NCI-H748 treated with DMSO at 0.1 percent for 48 hours (cell line): ENCODE data around the gene GRM6.

Experiments used
- DNase-seq: peaks from one replicate; lab custom pipeline; 2025; lab: John Stamatoyannopoulos, UW

Gene GRM6

DNA sequence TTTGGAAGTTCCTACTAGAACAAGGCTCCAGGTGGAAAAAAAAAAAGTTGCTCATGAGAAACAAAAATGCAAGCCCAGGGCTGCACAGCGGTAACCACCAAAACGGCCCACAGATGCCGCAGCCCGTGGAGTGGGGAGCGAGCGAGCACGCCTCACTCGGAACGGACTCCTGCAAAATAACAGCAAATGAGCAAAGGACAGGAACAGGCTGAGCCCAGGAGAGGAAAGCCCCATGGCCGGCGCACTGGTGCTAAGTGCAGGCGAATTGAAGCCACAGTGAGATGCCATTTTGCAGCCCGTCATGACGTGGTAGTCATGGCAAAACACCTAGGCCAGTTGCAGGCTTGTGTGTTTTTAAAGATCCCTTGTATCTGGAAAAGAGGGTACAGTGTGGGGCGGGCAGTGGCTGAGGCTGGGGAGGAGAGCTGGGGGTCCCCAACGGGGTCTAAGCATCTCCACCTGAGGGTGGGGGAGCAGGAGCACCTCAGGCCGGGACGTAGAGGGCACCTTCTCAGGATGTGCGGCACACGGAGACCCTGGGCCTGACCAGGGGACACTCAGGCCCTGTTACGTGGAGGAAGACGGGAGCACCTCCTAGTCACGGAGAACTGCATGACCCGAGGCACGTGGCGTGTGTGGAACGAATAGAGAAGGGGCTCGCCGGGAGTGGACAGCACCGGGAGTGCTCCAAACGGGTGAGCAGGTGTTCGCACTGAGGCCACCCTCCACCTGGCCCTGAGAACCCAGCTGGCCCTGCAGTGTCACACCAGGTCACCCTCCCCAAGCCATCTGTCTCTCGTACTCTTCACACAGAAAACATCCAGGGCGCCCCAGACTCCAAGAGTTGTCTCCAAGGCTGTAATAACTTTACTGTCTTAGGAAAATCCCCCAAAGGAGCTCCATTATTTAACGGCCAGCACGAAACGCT, 10.7 kb downstream of the GRM6 start:
- DNase-seq: no peak

DNA sequence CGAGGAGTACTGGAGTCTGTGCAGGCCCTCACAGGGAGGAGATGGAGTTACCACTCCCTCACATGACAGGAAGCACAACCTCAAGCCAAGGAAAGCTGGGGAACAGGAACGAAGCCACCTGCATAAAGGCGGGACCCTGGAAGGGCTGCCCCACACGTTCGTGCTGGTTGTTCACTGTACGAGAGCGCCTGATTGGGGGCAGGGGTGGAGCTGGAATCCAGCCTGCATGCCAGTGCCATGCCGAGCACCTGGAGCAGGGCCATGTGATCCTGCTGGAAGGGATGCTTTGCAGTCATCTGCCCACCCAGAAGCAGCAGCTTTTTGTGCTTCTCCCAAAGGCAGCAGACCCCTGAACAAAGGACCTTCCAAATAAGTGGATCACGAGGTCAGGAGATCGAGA, 11.4 kb downstream of the GRM6 start:
- DNase-seq: no peak

DNA sequence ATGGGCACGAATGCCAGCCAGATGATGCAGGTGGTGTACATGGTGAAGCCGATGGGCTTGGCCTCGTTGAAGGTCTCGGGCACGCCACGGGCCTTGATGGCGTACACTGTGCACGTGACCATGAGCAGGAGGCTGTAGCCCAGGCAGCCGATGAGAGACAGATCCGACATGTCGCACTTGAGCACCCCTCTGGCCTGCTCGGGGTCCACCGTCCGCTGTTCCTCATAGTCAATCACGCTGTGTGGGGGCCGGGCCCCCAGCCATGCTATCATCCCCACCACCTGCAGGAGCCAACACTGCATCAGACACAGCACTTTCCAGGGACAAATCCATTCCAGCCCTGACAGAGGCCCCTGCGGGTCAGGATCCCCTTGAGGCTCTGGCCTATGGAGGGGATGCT, 12.2 kb downstream of the GRM6 start:
- DNase-seq: no peak

- DNase-seq: no peak
These were observed 13.7 kb downstream of the GRM6 start for GRCh38 chr5:178981381-178981780.

GRCh38 chr5:178965465-178966055, 29.6 kb downstream of the GRM6 start:
- DNase-seq: no peak

DNA sequence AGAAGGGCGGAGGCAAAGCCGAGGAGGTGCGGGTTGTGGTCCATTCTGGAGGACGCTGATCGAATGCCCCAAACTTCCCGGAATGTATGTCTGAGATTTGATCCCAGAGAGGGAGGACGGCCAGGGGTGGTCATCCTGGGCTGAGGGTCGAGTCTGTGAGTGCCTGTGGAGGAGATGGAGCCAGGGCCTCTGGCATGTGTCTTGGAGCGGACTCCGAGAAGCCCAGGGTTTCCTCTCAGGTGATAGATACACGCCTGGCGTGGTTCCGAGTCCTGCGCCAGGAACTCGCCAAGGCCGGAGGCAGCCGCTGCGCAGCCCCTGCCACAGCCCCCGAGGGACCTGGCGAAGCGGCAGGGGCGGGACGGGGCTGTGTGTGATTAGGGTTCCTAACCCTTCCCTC, 53.8 kb downstream of the GRM6 start:
- no peak for DNase-seq

GRCh38 chr5:178940569-178941360, 54.4 kb downstream of the GRM6 start, which contains the start of gene ZNF454:
ZNF454 (plus strand) TSS chr5:178941198; CDS start chr5:178942792, 1,594 bp downstream.
- DNase-seq: no peak

DNA sequence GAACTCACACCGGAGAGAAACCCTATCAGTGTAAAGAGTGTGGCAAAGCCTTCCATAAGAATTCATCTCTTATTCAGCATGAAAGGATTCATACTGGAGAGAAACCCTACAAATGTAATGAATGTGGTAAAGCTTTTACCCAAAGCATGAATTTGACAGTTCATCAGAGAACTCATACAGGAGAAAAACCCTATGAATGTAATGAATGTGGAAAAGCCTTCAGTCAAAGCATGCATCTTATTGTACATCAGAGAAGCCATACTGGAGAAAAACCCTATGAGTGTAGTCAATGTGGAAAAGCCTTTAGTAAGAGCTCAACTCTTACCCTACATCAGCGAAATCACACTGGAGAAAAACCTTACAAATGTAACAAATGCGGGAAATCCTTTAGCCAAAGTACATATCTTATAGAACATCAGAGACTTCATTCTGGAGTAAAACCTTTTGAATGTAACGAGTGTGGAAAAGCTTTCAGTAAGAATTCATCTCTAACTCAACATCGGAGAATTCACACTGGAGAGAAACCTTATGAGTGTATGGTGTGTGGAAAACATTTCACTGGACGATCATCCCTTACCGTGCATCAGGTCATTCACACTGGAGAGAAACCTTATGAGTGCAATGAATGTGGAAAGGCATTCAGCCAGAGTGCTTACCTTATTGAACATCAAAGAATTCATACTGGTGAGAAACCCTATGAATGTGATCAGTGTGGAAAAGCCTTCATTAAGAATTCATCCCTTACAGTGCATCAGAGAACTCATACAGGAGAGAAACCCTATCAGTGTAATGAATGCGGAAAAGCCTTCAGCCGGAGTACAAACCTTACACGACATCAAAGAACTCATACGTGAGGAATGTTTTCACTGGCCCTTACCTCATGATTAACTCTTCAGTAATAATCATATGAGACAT, 63.0 kb downstream of the GRM6 start:
- no peak for DNase-seq
